Measurements from ENCODE around the gene ECI2. TPM values are rescaled to one million over a fixed set of nuclear protein-coding genes. Genes with fewer than 3 reads are reported as not detected.
"Not testable (repeated sequence)": the region's sequence is repeated elsewhere in the genome, so short reads cannot be mapped to it uniquely, and the experiment has no call there.

ECI2 gene
- total RNA-seq, 4 donors from 2014 or later = 44.9 to 76.2 (median 49.6) TPM

GRCh38 chr6:4115741-4116140 lies 19.6 kb downstream of the ECI2 start:
- Histone ChIP-seq H3K4me1 (no peaks in the 10 kb centered on the region), H3K27ac (no peak overlapping the region), H3K4me3 (no peak overlapping the region), H3K36me3 (peaks cover 5 to 68% (median 20%) of the 10 kb centered on the region in 3 donors), H3K9me3 (peaks cover 0 to 13% (median 0%) of the 10 kb centered on the region in 4 donors), H3K27me3 (no peaks in the 10 kb centered on the region)
- WGBS, 2 donors = 86 to 93% methylated on average over 4 of the region's 4 CpGs
- DNase-seq (ENCODE audit: low spot score in 2 of 2) = no peak
- no peak for TF ChIP-seq EP300 (IDR thresholded peaks at IDR 0.05)
- no peak for TF ChIP-seq CTCF (IDR thresholded peaks at IDR 0.05)
- no peak for TF ChIP-seq POLR2A (IDR thresholded peaks at IDR 0.05)

- no peaks in the 10 kb centered on the region for H3K27me3 ChIP-seq
- peaks cover 0 to 9% (median 3%) of the 10 kb centered on the region in 4 donors for H3K4me1 ChIP-seq
- no peak overlapping the region for H3K27ac ChIP-seq
- H3K36me3 ChIP-seq = peaks cover 0 to 51% (median 20%) of the 10 kb centered on the region in 3 donors
- 76 to 79% methylated on average over 3 of the region's 3 CpGs for WGBS, 2 donors
- no peak for DNase-seq (ENCODE audit: low spot score in 2 of 2)
- no peak overlapping the region for H3K4me3 ChIP-seq
- peaks cover 0 to 13% (median 0%) of the 10 kb centered on the region in 4 donors for H3K9me3 ChIP-seq
- TF ChIP-seq POLR2A (IDR thresholded peaks at IDR 0.05) (no peak), CTCF (IDR thresholded peaks at IDR 0.05) (no peak), EP300 (IDR thresholded peaks at IDR 0.05) (no peak)
Measured at GRCh38 chr6:4114123-4114522, 21.3 kb downstream of the ECI2 start.

GRCh38 chr6:4113649-4114048 lies 21.7 kb downstream of the ECI2 start:
- no peaks in the 10 kb centered on the region for H3K27me3 ChIP-seq
- peaks cover 0 to 10% (median 3%) of the 10 kb centered on the region in 4 donors for H3K4me1 ChIP-seq
- H3K36me3 ChIP-seq = peaks cover 0 to 47% (median 16%) of the 10 kb centered on the region in 3 donors
- TF ChIP-seq EP300 (IDR thresholded peaks at IDR 0.05) = no peak
- TF ChIP-seq POLR2A (IDR thresholded peaks at IDR 0.05) = no peak
- no peak for TF ChIP-seq CTCF (IDR thresholded peaks at IDR 0.05)
- H3K27ac ChIP-seq = no peak overlapping the region
- H3K9me3 ChIP-seq = peaks cover 0 to 13% (median 0%) of the 10 kb centered on the region in 4 donors
- no peak overlapping the region for H3K4me3 ChIP-seq
- DNase-seq (ENCODE audit: low spot score in 2 of 2) = no peak

- WGBS, 2 donors = 82 to 92% methylated on average over 3 of the region's 3 CpGs
- H3K4me1 ChIP-seq = peaks cover 0 to 13% (median 3%) of the 10 kb centered on the region in 4 donors
- H3K4me3 ChIP-seq = no peak overlapping the region
- DNase-seq (ENCODE audit: low spot score in 2 of 2) = no peak
- no peak overlapping the region for H3K27ac ChIP-seq
- H3K27me3 ChIP-seq = no peaks in the 10 kb centered on the region
- peaks cover 0 to 34% (median 16%) of the 10 kb centered on the region in 3 donors for H3K36me3 ChIP-seq
- H3K9me3 ChIP-seq = peaks cover 0 to 13% (median 0%) of the 10 kb centered on the region in 4 donors
- TF ChIP-seq POLR2A (IDR thresholded peaks at IDR 0.05) = no peak
- TF ChIP-seq CTCF (IDR thresholded peaks at IDR 0.05) = no peak
- TF ChIP-seq EP300 (IDR thresholded peaks at IDR 0.05) = no peak
Measured at GRCh38 chr6:4112366-4112765, 23.0 kb downstream of the ECI2 start.

- H3K4me3 ChIP-seq, H3K27me3 ChIP-seq, H3K36me3 ChIP-seq: not testable (repeated sequence)
- DNase-seq (ENCODE audit: low spot score in 2 of 2) = peak in 1 of 2 donors; percentile 21
- peak overlapping the region in 1 of 4 donors; percentile 67 for H3K27ac ChIP-seq
- H3K9me3 ChIP-seq = peaks cover 0 to 13% (median 0%) of the 10 kb centered on the region in 4 donors
- H3K4me1 ChIP-seq = peaks cover 0 to 13% (median 3%) of the 10 kb centered on the region in 4 donors
- peak; percentile 64 to 79 for TF ChIP-seq EP300 (IDR thresholded peaks at IDR 0.05)
- 30 to 32% methylated on average over 4 of the region's 4 CpGs for WGBS, 2 donors
Measured at GRCh38 chr6:4109363-4109815, 26.0 kb downstream of the ECI2 start.

Data from tibial nerve (tissue), 4 donors.